NCI-H2081 (cell line): ENCODE data around the gene C11orf24.
"Not testable (repeated sequence)": the region's sequence is repeated elsewhere in the genome, so short reads cannot be mapped to it uniquely, and the experiment has no call there.

Experiments
- DNase-seq, 2 experiments: peaks; one replicate each; lab custom pipeline; 2025; lab: John Stamatoyannopoulos, UW

C11orf24 gene

GRCh38 chr11:68299517-68299879 lies 27.7 kb upstream of the C11orf24 start:
- not testable (repeated sequence) for DNase-seq

- no peak for DNase-seq
Observed at GRCh38 chr11:68298659-68299516, 27.1 kb upstream of the C11orf24 start.

- DNase-seq, result peak; percentile 29 to 41
Observed at GRCh38 chr11:68297812-68298658, 26.3 kb upstream of the C11orf24 start.

GRCh38 chr11:68297494-68297811 lies 25.7 kb upstream of the C11orf24 start:
- DNase-seq, result no peak

- DNase-seq, result no peak
Observed at GRCh38 chr11:68297052-68297378, 25.2 kb upstream of the C11orf24 start.

- DNase-seq, result no peak
Observed at GRCh38 chr11:68296344-68297051, 24.7 kb upstream of the C11orf24 start.

GRCh38 chr11:68295940-68296339 lies 24.2 kb upstream of the C11orf24 start:
- no peak for DNase-seq

- DNase-seq, result no peak
Observed at GRCh38 chr11:68295271-68295670, 23.5 kb upstream of the C11orf24 start.

- DNase-seq, result no peak
Observed at GRCh38 chr11:68293708-68294107, 21.9 kb upstream of the C11orf24 start.

- no peak for DNase-seq
Observed at GRCh38 chr11:68289456-68289855, 17.7 kb upstream of the C11orf24 start.

GRCh38 chr11:68287419-68287818 lies 15.6 kb upstream of the C11orf24 start:
- no peak for DNase-seq

- not testable (repeated sequence) for DNase-seq
Observed at GRCh38 chr11:68284588-68284987, 12.8 kb upstream of the C11orf24 start.

- DNase-seq, result no peak
Observed at GRCh38 chr11:68282861-68283230, 11.1 kb upstream of the C11orf24 start.

- DNase-seq, result no peak
Observed at GRCh38 chr11:68282141-68282860, 10.5 kb upstream of the C11orf24 start.

- no peak for DNase-seq
Observed at GRCh38 chr11:68279676-68280075, 7.9 kb upstream of the C11orf24 start.

- no peak for DNase-seq
Observed at GRCh38 chr11:68276861-68277260, 5.1 kb upstream of the C11orf24 start.

- no peak for DNase-seq
Observed at GRCh38 chr11:68275721-68276507, 4.1 kb upstream of the C11orf24 start.

- DNase-seq, result no peak
Observed at GRCh38 chr11:68274306-68274705, 2.5 kb upstream of the C11orf24 start.

GRCh38 chr11:68273026-68273738 lies 1.4 kb upstream of the C11orf24 start:
- DNase-seq, result no peak

- DNase-seq, result peak; percentile 47 to 67
Observed at GRCh38 chr11:68271023-68271780, 571 bp downstream of the C11orf24 start.
